Epithelial cell of esophagus (primary cell): ENCODE results near the gene EPG5.

Experiments
- DNase-seq: peaks from one replicate; pipeline ENCODE4 v3.0.0; 2010; ENCODE audit warnings: low read depth
- H3K4me3 ChIP-seq: 2 replicates; pipeline ENCODE4 v1.5.1; 2011; ENCODE audit warnings: mild to moderate bottlenecking, low read length, control low read depth
- TF ChIP-seq, protein P1 (sequence below): IDR thresholded peaks from 2 replicates; pipeline ENCODE4 v1.5.1; 2011; ENCODE audit warnings: low read depth, mild to moderate bottlenecking, low read length, control low read depth, inconsistent platforms; ENCODE audit not compliant: insufficient read depth; ENCODE audit errors: missing control alignments

EPG5 gene

DNA sequence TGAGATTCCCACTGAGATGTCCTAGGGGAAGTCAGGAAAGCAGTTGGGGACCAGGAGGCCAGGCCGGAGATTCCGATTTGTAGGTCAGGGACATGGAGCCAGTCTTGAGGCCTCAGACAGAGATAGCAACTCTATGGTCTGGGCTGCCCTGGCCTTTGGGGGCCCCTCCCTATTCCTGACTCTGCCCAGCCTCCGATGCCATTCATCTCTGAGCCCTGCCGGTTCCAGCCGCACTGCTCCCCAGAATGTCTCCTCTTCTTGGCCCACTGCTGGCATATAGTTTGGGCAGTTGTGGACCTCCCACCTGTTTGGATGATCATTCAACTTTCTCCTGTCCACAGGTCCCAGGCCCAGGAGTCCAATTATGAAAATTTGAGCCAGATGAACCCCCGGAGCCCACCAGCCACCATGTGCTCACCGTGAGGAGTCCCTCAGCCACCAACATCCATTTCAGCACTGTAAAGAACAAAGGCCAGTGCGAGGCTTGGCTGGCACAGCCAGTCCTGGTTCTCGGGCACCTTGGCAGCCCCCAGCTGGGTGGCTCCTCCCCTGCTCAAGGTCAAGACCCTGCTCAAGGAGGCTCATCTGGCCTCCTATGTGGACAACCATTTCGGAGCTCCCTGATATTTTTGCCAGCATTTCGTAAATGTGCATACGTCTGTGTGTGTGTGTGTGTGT, 125.2 kb downstream of the EPG5 start:
- H3K4me3 ChIP-seq = no peak overlapping the region
- TF ChIP-seq, protein P1, sequence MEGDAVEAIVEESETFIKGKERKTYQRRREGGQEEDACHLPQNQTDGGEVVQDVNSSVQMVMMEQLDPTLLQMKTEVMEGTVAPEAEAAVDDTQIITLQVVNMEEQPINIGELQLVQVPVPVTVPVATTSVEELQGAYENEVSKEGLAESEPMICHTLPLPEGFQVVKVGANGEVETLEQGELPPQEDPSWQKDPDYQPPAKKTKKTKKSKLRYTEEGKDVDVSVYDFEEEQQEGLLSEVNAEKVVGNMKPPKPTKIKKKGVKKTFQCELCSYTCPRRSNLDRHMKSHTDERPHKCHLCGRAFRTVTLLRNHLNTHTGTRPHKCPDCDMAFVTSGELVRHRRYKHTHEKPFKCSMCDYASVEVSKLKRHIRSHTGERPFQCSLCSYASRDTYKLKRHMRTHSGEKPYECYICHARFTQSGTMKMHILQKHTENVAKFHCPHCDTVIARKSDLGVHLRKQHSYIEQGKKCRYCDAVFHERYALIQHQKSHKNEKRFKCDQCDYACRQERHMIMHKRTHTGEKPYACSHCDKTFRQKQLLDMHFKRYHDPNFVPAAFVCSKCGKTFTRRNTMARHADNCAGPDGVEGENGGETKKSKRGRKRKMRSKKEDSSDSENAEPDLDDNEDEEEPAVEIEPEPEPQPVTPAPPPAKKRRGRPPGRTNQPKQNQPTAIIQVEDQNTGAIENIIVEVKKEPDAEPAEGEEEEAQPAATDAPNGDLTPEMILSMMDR = no peak
- DNase-seq = no peak

DNA sequence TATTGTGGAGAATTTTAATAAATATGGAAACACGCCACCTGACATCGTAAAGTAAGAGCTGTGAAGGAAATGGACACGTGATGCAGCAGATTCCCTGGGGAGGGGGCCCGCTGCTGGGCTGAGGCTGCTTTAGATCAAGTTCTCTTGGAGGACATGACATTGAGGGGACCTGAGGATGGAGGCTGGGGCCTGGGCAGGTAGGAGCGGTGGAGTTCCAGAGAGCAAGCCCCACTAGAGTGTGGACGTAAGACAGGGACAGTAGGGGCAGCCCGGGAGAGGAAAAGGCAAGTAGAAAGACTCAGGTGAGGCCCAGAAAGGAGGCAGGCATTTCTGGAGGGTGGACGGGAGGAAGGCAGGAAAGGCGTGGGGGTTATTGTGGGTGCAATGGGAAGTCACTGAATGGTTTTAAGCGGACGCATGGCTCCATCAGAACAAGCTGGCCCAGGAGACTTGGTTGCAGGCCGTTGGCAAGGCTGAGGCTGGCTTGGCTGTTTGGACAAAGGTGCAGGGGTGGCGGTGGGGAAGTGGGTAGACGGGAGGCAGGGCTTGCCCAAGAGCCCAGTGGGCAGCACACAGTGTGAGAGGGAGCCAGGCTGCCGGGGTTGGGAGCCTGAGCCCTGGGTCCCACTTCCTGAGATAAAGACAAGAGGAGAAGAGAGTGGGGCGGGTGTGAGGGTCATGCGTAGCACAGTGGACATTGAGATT, 125.9 kb downstream of the EPG5 start:
- no peak overlapping the region for H3K4me3 ChIP-seq
- DNase-seq = no peak
- TF ChIP-seq, protein P1 = no peak

DNA sequence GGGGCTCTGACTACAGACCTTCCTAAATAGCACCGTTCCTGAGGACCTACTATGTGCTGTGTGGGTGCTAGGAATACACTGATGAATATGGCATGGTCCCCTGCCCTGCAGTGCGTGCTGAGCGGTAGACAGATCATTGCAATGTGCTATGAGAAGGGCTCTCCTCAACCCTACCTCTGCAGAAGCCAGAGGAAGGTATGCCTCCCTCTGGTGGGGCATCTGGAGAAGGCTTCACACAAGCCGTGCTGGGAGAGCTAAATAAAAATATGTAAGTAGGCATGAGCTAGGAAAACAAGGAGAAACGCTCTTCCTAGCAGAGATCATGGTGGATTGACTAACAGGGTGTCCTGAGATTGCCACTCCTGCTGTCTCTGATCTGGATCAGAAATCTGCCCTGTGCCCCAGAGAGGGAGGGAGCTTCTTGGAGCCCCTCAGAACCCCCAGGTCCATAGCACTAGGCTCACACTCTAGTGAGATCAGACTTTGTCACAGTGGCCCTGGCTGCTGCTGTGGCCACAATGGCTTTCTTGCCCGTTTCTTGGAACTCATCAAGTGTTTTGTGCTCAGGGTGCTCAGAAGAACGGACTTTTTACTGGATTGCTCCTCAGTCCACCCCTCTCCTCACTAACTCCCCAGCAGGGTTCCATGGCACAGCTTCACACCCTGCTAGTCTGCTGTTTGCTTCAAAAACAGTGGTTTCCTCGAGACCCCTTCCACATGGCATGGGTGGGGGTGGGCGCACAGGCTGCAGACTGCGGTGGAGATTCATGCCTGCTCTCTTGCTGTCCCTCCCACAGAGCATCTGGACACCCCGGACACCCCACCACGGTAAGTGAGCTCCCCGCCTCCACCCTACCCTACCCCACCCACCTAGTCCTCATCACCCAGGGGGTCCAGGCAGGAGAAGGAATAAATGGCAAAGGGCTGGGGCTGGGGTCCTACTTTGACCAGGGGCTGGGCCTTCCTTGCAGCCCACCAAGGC, 127.4 kb downstream of the EPG5 start:
- no peak overlapping the region for H3K4me3 ChIP-seq
- TF ChIP-seq, protein P1 = peak; percentile 89
- DNase-seq = peak; percentile 84

DNA sequence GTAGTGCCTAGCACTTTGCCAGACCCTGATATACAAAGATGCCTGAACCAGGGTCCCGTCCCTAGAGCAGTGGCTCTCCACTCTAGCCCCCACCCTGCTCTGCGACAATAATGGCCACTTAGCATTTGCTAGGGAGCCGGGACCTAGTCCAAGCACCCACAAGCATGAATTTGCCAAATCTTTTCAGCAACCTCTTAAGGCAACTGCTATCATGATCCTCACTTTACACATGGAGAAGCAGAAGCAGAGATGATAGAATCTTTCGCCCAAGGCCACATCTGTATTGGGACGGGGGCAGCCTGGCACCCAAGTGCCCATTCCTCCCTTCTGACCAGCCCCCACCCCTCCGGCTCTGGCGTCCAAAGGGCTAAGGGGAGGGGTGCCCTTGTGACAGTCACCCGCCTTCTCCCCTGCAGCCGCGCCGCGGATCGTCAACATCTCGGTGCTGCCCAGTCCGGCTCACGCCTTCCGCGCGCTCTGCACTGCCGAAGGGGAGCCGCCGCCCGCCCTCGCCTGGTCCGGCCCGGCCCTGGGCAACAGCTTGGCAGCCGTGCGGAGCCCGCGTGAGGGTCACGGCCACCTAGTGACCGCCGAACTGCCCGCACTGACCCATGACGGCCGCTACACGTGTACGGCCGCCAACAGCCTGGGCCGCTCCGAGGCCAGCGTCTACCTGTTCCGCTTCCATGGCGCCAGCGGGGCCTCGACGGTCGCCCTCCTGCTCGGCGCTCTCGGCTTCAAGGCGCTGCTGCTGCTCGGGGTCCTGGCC, 128.6 kb downstream of the EPG5 start:
- H3K4me3 ChIP-seq = no peak overlapping the region
- TF ChIP-seq, protein P1 = no peak
- DNase-seq = no peak

DNA sequence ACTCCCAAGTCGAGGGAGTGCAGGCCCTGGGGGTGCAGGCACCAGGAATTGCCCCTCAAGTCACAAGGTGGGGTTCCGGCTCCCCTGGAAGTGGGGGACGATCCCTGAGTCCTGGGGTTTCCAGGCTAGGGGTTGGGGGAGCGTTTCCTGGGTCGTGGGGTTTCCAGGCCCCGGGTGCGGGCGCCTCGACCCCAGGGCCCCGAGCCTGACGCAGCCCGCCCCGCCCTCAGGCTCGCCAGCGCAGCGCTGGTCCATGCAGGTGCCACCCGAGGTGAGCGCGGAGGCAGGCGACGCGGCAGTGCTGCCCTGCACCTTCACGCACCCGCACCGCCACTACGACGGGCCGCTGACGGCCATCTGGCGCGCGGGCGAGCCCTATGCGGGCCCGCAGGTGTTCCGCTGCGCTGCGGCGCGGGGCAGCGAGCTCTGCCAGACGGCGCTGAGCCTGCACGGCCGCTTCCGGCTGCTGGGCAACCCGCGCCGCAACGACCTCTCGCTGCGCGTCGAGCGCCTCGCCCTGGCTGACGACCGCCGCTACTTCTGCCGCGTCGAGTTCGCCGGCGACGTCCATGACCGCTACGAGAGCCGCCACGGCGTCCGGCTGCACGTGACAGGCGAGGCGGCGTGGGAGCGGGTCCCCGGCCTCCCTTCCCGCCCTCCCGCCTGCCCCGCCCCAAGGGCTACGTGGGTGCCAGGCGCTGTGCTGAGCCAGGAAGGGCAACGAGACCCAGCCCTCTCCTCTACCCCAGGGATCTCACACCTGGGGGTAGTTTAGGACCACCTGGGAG, 129.7 kb downstream of the EPG5 start:
- no peak overlapping the region for H3K4me3 ChIP-seq
- TF ChIP-seq, protein P1 = no peak
- peak; percentile 67 for DNase-seq
